HepG2 (cell line): ENCODE measurements around the gene SRF. TPM values are rescaled to one million over a fixed set of nuclear protein-coding genes. Genes with fewer than 3 reads are reported as not detected.

Source experiments
- ADNP ChIP-seq: sonication (generic); formaldehyde crosslinking; IDR thresholded peaks from 2 replicates; pipeline ENCODE4 v1.4.0; 2020; ENCODE audit warnings: missing genetic modification reagents
- CBX1 ChIP-seq: IDR thresholded peaks from one replicate; pipeline ENCODE4 v1.6.1; 2016; ENCODE audit warnings: antibody characterized with exemption, low read depth
- FOXK1 ChIP-seq: sonication (generic); formaldehyde crosslinking; IDR thresholded peaks from 2 replicates; pipeline ENCODE4 v1.4.0; 2020; ENCODE audit warnings: low read depth, missing genetic modification reagents, borderline replicate concordance
- KLF11 ChIP-seq: IDR thresholded peaks from 2 replicates; pipeline ENCODE4 v1.6.1; 2016; ENCODE audit warnings: missing compliant biosample characterization
- MTA3 ChIP-seq: sonication (generic); formaldehyde crosslinking; IDR thresholded peaks from 2 replicates; pipeline ENCODE4 v1.4.0; 2020; ENCODE audit warnings: missing genetic modification reagents
- RFX5 ChIP-seq: IDR thresholded peaks from 2 replicates; pipeline ENCODE4 v1.6.1; 2011; ENCODE audit warnings: low read depth, low read length, improper control_type of control experiment
- SRSF4 ChIP-seq: fragments of 200-400 bp; formaldehyde crosslinking; IDR thresholded peaks from one replicate; pipeline ENCODE4 v1.6.1; 2018; ENCODE audit warnings: mild to moderate bottlenecking, low read depth, low read length, moderate library complexity; ENCODE audit not compliant: poor library complexity, severe bottlenecking
- ZFAT ChIP-seq: sonication (generic); formaldehyde crosslinking; conservative IDR thresholded peaks from 2 replicates; pipeline ENCODE4 v1.8.1; 2023; ENCODE audit warnings: missing genetic modification reagents, inconsistent platforms
- ZMYM2 ChIP-seq: sonication (generic); formaldehyde crosslinking; IDR thresholded peaks from 2 replicates; pipeline ENCODE4 v1.8.0; 2022; ENCODE audit warnings: mild to moderate bottlenecking, missing genetic modification reagents
- ZNF317 ChIP-seq: sonication (generic); formaldehyde crosslinking; IDR thresholded peaks from 2 replicates; pipeline ENCODE4 v1.5.0; 2020; ENCODE audit warnings: mild to moderate bottlenecking, missing genetic modification reagents
- ZNF672 ChIP-seq: sonication (generic); formaldehyde crosslinking; IDR thresholded peaks from 2 replicates; pipeline ENCODE4 v1.8.1; 2022; ENCODE audit warnings: missing genetic modification reagents
- ZNF678 ChIP-seq: sonication (generic); formaldehyde crosslinking; IDR thresholded peaks from 2 replicates; pipeline ENCODE4 v1.4.0; 2020; ENCODE audit warnings: mild to moderate bottlenecking, missing genetic modification reagents
- ZNF761 ChIP-seq: sonication (generic); formaldehyde crosslinking; conservative IDR thresholded peaks from 2 replicates; pipeline ENCODE4 v1.4.0; 2020; ENCODE audit warnings: mild to moderate bottlenecking, missing genetic modification reagents
- ZNF773 ChIP-seq: sonication (generic); formaldehyde crosslinking; IDR thresholded peaks from 2 replicates; pipeline ENCODE4 v1.4.0; 2020; ENCODE audit warnings: missing genetic modification reagents, borderline replicate concordance
- ZNF782 ChIP-seq: sonication (generic); formaldehyde crosslinking; IDR thresholded peaks from 2 replicates; pipeline ENCODE4 v1.4.0; 2020; ENCODE audit warnings: missing genetic modification reagents, mild to moderate bottlenecking, borderline replicate concordance
- ZNF841 ChIP-seq: sonication (generic); formaldehyde crosslinking; IDR thresholded peaks from 2 replicates; pipeline ENCODE4 v1.8.1; 2023; ENCODE audit warnings: missing genetic modification reagents, borderline replicate concordance
- polyA plus RNA-seq, 8 experiments: library from polyadenylated mRNA; depleted of rRNA in 3 of 8; stranded (reverse) in 7 of 8; unstranded in 1 of 8; fragments of >200 nt; fragmentation: Illumina TruSeq in 4 of 8; extraction: Trizol in 4 of 8; gene quantifications; 2 replicates each; pipeline versions ENCODE4 v1.2.1 to v1.2.3, GENCODE V29; 2011 to 2016; ENCODE audit warnings: low read depth in 4 of 8, missing spikeins in 1 of 8, mixed read lengths in 1 of 8; ENCODE audit not compliant: insufficient read depth in 1 of 8
- total RNA-seq, 5 experiments: library from RNA; depleted of rRNA; stranded (reverse); fragments of >200 nt; fragmentation: Illumina TruSeq; extraction: Trizol; gene quantifications; 2 replicates each; pipeline ENCODE4 v1.2.3, GENCODE V29; 2016; ENCODE audit warnings: low read depth in 1 of 5
- TF ChIP-seq, protein P1 (sequence below): sonication (generic); formaldehyde crosslinking; IDR thresholded peaks from 2 replicates; pipeline ENCODE4 v1.9.0; 2021; ENCODE audit warnings: mild to moderate bottlenecking, missing genetic modification reagents
- TF ChIP-seq, protein P2 (sequence below): sonication (generic); formaldehyde crosslinking; IDR thresholded peaks from 2 replicates; pipeline ENCODE4 v1.4.0; 2020; ENCODE audit warnings: missing genetic modification reagents, borderline replicate concordance
- TF ChIP-seq, protein P3 (sequence below): sonication (generic); formaldehyde crosslinking; IDR thresholded peaks from 2 replicates; pipeline ENCODE4 v1.8.1; 2023; ENCODE audit warnings: missing genetic modification reagents, inconsistent platforms, borderline replicate concordance

SRF gene
- total and polyA plus RNA-seq, 2 of the 13 experiments (the other 11 are each of a cell fraction or from before 2014, with no cell fraction given), result 25.5 to 44.1 TPM

DNA sequence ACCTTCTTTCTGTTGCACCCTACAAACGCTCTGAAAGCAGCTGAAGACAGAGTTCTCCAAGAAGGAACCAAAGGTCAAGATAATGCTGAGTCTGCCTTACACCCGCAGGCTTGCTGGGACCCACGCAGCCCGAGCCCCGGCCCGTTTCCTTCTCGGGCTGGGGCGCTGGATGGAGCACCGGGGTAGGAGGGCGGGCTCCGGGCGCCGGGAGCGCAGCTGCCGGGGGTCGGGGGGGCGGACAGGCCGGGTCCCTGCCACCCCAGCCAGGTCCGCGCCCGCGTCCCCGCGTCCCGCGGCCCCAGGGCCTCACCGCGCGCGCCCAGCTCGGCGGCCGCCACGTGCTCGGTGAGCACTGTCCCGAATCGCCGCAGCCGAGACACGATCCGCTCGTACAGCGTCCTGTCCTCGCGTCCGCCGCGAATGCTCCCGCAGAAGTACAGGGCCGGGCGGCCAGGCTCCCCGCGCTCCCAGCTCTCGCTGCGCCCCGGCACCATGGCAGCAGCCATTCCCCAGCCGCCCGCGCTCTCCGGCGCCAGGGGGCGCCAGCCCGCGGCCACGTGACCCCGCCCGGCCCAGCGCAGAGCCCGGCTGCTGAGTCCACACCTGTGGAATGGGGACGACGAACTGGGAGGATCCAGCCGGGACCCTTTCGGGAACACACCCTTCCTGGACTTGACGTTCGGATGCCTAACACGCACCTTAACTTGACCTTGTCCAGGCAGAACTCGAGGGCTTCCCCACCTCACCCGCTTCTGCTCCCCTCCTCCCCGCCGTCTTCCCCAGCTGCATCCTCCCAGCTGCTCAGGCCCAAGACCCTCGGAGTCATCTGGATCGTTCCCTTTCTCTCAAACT lies 58.1 kb downstream of the SRF start, which contains the start of gene DNPH1 (continued):
- TF ChIP-seq ZNF841 (CRISPR knock-in tag) (peak; percentile 77; the same call in 1 of the 2 replicates), ADNP (peak; percentile 83), FOXK1 (CRISPR knock-in tag) (no peak; the same call in 1 of the 2 replicates), ZMYM2 (CRISPR knock-in tag) (no peak; the same call in 1 of the 2 replicates), RFX5 (no peak), CBX1 (peak; percentile 84), KLF11 (CRISPR knock-in tag) (no peak), MTA3 (no peak), ZNF317 (CRISPR knock-in tag) (no peak), ZNF782 (CRISPR knock-in tag) (peak; percentile 94), ZNF678 (CRISPR knock-in tag) (peak; percentile 42; the same call in 1 of the 2 replicates), ZNF773 (CRISPR knock-in tag) (peak; percentile 60; the same call in 1 of the 2 replicates), ZNF672 (CRISPR knock-in tag) (peak; percentile 82), ZNF761 (CRISPR knock-in tag) (peak; percentile 93), SRSF4 (no peak), ZFAT (CRISPR knock-in tag) (0 out of 2 replicates have a peak, but pooled peaks have one; percentile 35)
- TF ChIP-seq, protein P1, sequence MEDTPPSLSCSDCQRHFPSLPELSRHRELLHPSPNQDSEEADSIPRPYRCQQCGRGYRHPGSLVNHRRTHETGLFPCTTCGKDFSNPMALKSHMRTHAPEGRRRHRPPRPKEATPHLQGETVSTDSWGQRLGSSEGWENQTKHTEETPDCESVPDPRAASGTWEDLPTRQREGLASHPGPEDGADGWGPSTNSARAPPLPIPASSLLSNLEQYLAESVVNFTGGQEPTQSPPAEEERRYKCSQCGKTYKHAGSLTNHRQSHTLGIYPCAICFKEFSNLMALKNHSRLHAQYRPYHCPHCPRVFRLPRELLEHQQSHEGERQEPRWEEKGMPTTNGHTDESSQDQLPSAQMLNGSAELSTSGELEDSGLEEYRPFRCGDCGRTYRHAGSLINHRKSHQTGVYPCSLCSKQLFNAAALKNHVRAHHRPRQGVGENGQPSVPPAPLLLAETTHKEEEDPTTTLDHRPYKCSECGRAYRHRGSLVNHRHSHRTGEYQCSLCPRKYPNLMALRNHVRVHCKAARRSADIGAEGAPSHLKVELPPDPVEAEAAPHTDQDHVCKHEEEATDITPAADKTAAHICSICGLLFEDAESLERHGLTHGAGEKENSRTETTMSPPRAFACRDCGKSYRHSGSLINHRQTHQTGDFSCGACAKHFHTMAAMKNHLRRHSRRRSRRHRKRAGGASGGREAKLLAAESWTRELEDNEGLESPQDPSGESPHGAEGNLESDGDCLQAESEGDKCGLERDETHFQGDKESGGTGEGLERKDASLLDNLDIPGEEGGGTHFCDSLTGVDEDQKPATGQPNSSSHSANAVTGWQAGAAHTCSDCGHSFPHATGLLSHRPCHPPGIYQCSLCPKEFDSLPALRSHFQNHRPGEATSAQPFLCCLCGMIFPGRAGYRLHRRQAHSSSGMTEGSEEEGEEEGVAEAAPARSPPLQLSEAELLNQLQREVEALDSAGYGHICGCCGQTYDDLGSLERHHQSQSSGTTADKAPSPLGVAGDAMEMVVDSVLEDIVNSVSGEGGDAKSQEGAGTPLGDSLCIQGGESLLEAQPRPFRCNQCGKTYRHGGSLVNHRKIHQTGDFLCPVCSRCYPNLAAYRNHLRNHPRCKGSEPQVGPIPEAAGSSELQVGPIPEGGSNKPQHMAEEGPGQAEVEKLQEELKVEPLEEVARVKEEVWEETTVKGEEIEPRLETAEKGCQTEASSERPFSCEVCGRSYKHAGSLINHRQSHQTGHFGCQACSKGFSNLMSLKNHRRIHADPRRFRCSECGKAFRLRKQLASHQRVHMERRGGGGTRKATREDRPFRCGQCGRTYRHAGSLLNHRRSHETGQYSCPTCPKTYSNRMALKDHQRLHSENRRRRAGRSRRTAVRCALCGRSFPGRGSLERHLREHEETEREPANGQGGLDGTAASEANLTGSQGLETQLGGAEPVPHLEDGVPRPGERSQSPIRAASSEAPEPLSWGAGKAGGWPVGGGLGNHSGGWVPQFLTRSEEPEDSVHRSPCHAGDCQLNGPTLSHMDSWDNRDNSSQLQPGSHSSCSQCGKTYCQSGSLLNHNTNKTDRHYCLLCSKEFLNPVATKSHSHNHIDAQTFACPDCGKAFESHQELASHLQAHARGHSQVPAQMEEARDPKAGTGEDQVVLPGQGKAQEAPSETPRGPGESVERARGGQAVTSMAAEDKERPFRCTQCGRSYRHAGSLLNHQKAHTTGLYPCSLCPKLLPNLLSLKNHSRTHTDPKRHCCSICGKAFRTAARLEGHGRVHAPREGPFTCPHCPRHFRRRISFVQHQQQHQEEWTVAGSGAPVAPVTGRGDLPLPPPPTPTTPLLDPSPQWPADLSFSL, result no peak
- TF ChIP-seq, protein P2, sequence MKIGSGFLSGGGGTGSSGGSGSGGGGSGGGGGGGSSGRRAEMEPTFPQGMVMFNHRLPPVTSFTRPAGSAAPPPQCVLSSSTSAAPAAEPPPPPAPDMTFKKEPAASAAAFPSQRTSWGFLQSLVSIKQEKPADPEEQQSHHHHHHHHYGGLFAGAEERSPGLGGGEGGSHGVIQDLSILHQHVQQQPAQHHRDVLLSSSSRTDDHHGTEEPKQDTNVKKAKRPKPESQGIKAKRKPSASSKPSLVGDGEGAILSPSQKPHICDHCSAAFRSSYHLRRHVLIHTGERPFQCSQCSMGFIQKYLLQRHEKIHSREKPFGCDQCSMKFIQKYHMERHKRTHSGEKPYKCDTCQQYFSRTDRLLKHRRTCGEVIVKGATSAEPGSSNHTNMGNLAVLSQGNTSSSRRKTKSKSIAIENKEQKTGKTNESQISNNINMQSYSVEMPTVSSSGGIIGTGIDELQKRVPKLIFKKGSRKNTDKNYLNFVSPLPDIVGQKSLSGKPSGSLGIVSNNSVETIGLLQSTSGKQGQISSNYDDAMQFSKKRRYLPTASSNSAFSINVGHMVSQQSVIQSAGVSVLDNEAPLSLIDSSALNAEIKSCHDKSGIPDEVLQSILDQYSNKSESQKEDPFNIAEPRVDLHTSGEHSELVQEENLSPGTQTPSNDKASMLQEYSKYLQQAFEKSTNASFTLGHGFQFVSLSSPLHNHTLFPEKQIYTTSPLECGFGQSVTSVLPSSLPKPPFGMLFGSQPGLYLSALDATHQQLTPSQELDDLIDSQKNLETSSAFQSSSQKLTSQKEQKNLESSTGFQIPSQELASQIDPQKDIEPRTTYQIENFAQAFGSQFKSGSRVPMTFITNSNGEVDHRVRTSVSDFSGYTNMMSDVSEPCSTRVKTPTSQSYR (CRISPR knock-in tag), result peak; percentile 15; the same call in 1 of the 2 replicates
- TF ChIP-seq, protein P3, sequence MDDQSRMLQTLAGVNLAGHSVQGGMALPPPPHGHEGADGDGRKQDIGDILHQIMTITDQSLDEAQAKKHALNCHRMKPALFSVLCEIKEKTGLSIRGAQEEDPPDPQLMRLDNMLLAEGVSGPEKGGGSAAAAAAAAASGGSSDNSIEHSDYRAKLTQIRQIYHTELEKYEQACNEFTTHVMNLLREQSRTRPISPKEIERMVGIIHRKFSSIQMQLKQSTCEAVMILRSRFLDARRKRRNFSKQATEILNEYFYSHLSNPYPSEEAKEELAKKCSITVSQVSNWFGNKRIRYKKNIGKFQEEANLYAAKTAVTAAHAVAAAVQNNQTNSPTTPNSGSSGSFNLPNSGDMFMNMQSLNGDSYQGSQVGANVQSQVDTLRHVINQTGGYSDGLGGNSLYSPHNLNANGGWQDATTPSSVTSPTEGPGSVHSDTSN (CRISPR knock-in tag), result 0 out of 2 replicates have a peak, but pooled peaks have one; percentile 68
